Breast epithelium (tissue), 4 donors: ENCODE data around the gene MAPKAPK2. TPM values are rescaled to one million over a fixed set of nuclear protein-coding genes. Genes with fewer than 3 reads are reported as not detected.
"Not testable (repeated sequence)": the region's sequence is repeated elsewhere in the genome, so short reads cannot be mapped to it uniquely, and the experiment has no call there.

ENCODE experiments used
- DNase-seq, 2 donors: peaks; one replicate each; pipeline ENCODE4 v3.0.0-alpha.2; 2019; ENCODE audit warnings: low spot score in 2 of 2
- H3K27ac ChIP-seq, 2 donors: fragments of 200-600 bp; sonication (generic) in 1 of 2; one replicate each; pipeline ENCODE4 v1.5.1; 2016 to 2019; ENCODE audit warnings: mild to moderate bottlenecking in 1 of 2
- H3K27me3 ChIP-seq, 2 donors: fragments of 200-600 bp; sonication (generic) in 1 of 2; one replicate each; pipeline versions ENCODE4 v1.5.1 to v1.6.0; 2017 to 2019; ENCODE audit warnings: control low read depth in 1 of 2, mild to moderate bottlenecking in 1 of 2
- H3K36me3 ChIP-seq: fragments of 200-600 bp; one replicate; pipeline ENCODE4 v1.5.1; 2019
- H3K4me1 ChIP-seq, 2 donors: fragments of 200-600 bp; sonication (generic); one replicate each; pipeline ENCODE4 v1.5.1; 2016 to 2019; ENCODE audit warnings: control low read depth in 1 of 2
- H3K4me3 ChIP-seq, 3 donors: fragments of 200-600 bp; sonication (generic); 1 replicate in 2 of 3; 2 replicates in 1 of 3; pipeline ENCODE4 v1.5.1; 2016 to 2019; ENCODE audit warnings: mild to moderate bottlenecking in 3 of 3, moderate library complexity in 2 of 3
- H3K9me3 ChIP-seq, 2 donors: fragments of 200-600 bp; sonication (generic) in 1 of 2; one replicate each; pipeline ENCODE4 v1.5.1; 2016 to 2019; ENCODE audit warnings: control low read depth in 1 of 2
- CTCF ChIP-seq, 3 donors: fragments of 450-650 bp; IDR thresholded peaks; one replicate each; pipeline ENCODE4 v1.5.1; 2016 to 2017; ENCODE audit warnings: antibody characterized with exemption in 3 of 3, mild to moderate bottlenecking in 3 of 3, moderate library complexity in 3 of 3
- POLR2A ChIP-seq: fragments of 450-650 bp; IDR thresholded peaks from one replicate; pipeline ENCODE4 v1.6.1; 2016; ENCODE audit warnings: antibody characterized with exemption, mild to moderate bottlenecking, moderate library complexity
- POLR2AphosphoS5 ChIP-seq, 3 donors: sonication (generic); formaldehyde crosslinking; IDR thresholded peaks; one replicate each; pipeline ENCODE4 v1.6.1; 2017; ENCODE audit warnings: antibody characterized with exemption in 3 of 3
- intact Hi-C: fragments of 100-400 bp; cut with DNase I; formaldehyde crosslinking; loops from one replicate; pipeline ENCODE4 v1.15.1; 2023; ENCODE audit warnings: low total_unique reads
- total RNA-seq, 3 donors: library from RNA; depleted of rRNA; stranded (reverse); fragments of >200 nt; gene quantifications; one replicate each; pipeline ENCODE4 v1.1.0, GENCODE V29; 2016

The MAPKAPK2 gene
- total RNA-seq, 3 donors from 2014 or later, result 47.4 to 69.2 (median 67.2) TPM

DNA sequence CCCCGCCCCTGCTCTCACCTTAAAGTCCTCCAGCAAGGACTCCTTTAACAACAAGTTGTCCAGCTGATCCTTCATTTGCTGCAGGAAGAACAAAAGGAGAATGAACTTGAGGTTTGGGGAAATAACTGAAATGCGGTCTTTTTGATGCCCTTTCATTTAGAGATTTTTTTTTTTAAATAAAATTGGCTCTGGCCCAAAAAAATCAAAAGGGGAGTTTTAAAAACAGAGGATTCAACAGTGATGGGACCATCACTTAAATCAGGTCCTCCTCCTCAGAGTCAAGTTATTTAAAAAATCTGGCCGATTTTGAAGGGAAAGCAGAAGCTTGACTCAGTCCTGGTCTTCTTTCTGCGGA is 86.6 kb downstream of the MAPKAPK2 start:
- Histone ChIP-seq H3K9me3 (no peaks in the 10 kb centered on the region), H3K4me3 (peak overlapping the region in 2 of 3 donors; percentile 8 to 23), H3K4me1 (no peaks in the 10 kb centered on the region), H3K27ac (no peak overlapping the region), H3K36me3 (no peaks in the 10 kb centered on the region), H3K27me3 (no peaks in the 10 kb centered on the region)
- DNase-seq, result no peak
- TF ChIP-seq POLR2AphosphoS5 (IDR thresholded peaks at IDR 0.05) (no peak), CTCF (IDR thresholded peaks at IDR 0.05) (no peak), POLR2A (no peak)
- intact Hi-C loops, result no loop called here

DNA sequence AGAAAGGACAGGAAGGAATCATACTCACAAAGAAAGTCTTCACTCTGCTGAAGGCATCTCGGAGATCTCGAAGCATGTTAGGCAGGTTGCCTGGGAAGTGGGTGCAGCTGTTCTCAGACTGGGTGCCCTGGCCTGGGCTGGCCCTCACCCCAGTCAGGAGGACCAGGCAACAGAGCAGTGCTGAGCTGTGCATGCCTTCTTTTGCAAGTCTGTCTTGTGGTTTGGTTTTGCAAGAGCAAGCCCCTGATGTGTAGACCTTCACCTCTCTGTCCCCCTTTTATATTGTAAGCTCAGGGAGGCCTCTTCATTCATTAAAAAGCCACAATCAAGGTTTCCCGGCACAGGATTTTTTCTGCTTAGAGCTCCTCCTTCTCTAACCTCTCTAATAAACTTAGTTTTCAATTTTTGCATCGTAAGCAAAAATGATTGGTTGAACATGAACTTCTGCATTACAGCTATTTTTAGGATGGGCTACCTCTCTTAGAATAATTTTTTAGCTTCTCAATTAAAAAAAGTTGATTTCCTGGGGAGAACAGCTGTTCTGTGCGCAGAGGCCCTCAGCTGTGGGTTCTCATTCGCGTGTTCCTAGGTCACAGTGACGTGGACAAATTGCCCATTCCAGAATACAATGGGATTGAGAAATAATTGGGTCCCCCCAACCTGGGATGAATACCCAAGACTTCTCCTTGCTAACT is 87.7 kb downstream of the MAPKAPK2 start, which contains the start of gene IL10:
TSS of gene IL10 (minus strand) at position 252 of the 695 bp plus-strand sequence. CDS start at position 193, 59 bp downstream.
- no peak within 1 kb of the TSS for H3K27ac ChIP-seq
- intact Hi-C loops, result no loop called here
- TF ChIP-seq POLR2AphosphoS5 (IDR thresholded peaks at IDR 0.05) (no peak), POLR2A (no peak)
- H3K9me3 ChIP-seq, result no peaks in the 10 kb centered on the region
- no peaks in the 10 kb centered on the region for H3K27me3 ChIP-seq
- peak within 1 kb of the TSS in 1 of 3 donors; percentile 8 for H3K4me3 ChIP-seq
- no peaks in the 10 kb centered on the region for H3K36me3 ChIP-seq
- DNase-seq, result no peak
- no peaks in the 10 kb centered on the region for H3K4me1 ChIP-seq

GRCh38 chr1:206774093-206774492 is 89.4 kb downstream of the MAPKAPK2 start:
- Histone ChIP-seq H3K4me1 (no peaks in the 10 kb centered on the region), H3K27ac (no peak overlapping the region), H3K36me3 (no peaks in the 10 kb centered on the region), H3K9me3 (no peaks in the 10 kb centered on the region), H3K27me3 (no peaks in the 10 kb centered on the region), H3K4me3 (no peak overlapping the region)
- no peak for DNase-seq
- intact Hi-C loops, result no loop called here
- TF ChIP-seq CTCF (IDR thresholded peaks at IDR 0.05) (no peak), POLR2A (no peak), POLR2AphosphoS5 (IDR thresholded peaks at IDR 0.05) (no peak)

GRCh38 chr1:206776229-206776628 is 91.5 kb downstream of the MAPKAPK2 start:
- intact Hi-C loops, result no loop called here
- Histone ChIP-seq H3K9me3 (no peaks in the 10 kb centered on the region), H3K27me3 (no peaks in the 10 kb centered on the region), H3K36me3 (no peaks in the 10 kb centered on the region), H3K4me1 (no peaks in the 10 kb centered on the region), H3K4me3 (no peak overlapping the region), H3K27ac (no peak overlapping the region)
- TF ChIP-seq CTCF (IDR thresholded peaks at IDR 0.05), result no peak
- no peak for TF ChIP-seq POLR2AphosphoS5 (IDR thresholded peaks at IDR 0.05)
- TF ChIP-seq POLR2A, result no peak
- no peak for DNase-seq

GRCh38 chr1:206778031-206778430 is 93.3 kb downstream of the MAPKAPK2 start:
- Histone ChIP-seq H3K36me3 (no peaks in the 10 kb centered on the region), H3K9me3 (no peaks in the 10 kb centered on the region), H3K27ac (no peak overlapping the region), H3K4me3 (no peak overlapping the region), H3K4me1 (no peaks in the 10 kb centered on the region), H3K27me3 (no peaks in the 10 kb centered on the region)
- TF ChIP-seq CTCF (IDR thresholded peaks at IDR 0.05) (no peak), POLR2AphosphoS5 (IDR thresholded peaks at IDR 0.05) (no peak), POLR2A (no peak)
- no peak for DNase-seq
- intact Hi-C loops, result no loop called here

DNA sequence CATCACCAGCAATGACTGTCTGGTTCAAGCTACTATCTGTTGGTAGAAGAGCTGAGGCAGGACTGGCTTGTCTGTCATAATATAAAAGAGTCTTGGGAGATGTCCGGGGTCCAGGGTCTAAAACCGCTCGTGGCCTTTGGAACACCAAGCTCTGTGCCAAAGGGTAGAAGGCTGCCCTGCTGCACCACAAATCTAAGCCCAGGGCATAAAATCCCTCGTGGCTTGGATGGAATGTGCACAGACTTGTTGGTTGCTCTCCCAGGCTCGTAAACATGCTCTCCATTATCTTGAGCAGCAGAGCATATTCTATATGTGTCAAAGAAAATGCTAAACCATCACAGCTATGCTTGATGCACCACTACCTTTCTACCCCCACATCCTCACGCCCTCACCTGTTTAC is 94.2 kb downstream of the MAPKAPK2 start:
- H3K27ac ChIP-seq, intact Hi-C loops, H3K36me3 ChIP-seq, H3K4me3 ChIP-seq, H3K4me1 ChIP-seq, H3K9me3 ChIP-seq, H3K27me3 ChIP-seq, DNase-seq: not testable (repeated sequence)
